ENCODE data around the gene LRRC18.

The LRRC18 gene

DNA sequence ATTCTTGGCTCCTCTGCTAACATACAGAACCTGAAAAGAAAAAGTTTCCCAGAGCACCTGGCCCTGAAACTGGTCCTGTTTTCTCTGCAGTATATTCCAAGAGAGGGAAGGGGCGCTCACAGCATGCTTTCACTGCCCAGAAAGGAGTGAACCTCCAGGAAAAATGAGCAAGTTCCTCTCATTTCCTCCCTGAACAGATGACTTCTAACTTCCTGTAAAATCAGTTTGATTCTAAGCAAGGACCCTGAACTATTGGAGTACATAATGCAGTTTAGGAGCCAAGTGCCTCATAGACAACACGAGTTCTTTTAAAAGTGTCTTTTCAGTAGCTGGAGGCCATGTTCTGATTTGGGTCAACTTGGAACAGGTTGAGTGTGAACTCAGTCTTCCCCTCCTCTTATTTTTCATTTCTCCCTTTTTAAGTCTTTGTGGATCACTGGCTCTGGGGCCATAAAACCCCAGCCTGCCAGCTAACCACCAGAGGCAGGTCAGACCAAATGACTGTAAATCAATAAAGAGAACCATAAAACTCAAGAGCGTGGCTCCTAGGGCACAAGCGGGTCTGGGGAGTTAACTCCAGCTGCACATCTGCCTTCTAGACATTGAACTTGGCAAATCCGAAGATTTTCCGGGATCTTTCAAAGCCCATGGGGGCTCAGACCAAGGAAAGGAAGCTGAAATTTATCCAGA, 5.9 kb upstream of the LRRC18 start:
- no peak for DNase-seq

DNA sequence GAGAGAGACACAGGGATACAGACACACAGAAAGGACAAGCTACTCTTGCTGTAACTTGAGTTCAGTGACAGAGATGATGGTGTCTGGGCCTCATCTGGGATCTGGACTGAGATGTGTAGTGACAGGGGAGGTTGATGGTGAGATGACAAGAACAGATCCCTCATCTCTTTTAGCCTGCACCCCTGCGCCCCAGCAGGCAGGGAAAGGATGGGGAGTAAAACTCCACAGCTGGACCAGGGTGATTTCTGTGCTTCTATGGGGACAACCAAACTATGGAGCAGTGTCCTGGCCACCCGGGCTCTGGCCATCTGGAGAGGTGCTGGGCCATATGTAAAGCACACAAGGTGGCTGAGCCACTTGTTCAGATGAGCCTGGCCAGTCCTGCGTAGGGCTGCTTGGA, 4.5 kb upstream of the LRRC18 start:
- DNase-seq, result no peak

- DNase-seq, result no peak
These were observed 3.5 kb upstream of the LRRC18 start for GRCh38 chr10:48943096-48943495.

GRCh38 chr10:48941427-48942075, 1.9 kb upstream of the LRRC18 start:
- DNase-seq, result no peak

GRCh38 chr10:48940958-48941357, 1.3 kb upstream of the LRRC18 start:
- DNase-seq, result no peak

DNA sequence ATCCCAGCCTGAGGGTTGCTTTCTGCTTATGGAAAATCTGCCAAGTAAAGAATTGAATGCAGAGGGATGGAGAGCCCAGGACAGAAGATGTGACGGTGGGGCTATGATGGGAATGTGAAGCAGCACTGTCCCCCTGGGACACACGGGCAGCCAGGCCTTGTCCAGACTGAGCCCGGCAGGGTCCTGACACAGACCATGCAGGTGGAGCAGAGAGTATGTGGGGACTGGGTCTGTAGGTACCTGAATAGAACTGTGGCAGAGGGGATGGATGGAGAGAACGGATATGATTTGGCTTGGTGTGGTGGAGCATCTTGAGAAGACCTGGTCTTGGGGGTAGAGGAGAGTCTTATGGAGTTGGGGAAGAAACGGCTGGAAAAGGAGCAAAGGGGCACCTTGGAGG, 732 bp upstream of the LRRC18 start:
- no peak for DNase-seq

- no peak for DNase-seq
These were observed 577 bp downstream of the LRRC18 start for GRCh38 chr10:48938990-48939536.

- no peak for DNase-seq
These were observed 1.4 kb downstream of the LRRC18 start for GRCh38 chr10:48938281-48938680.

DNA sequence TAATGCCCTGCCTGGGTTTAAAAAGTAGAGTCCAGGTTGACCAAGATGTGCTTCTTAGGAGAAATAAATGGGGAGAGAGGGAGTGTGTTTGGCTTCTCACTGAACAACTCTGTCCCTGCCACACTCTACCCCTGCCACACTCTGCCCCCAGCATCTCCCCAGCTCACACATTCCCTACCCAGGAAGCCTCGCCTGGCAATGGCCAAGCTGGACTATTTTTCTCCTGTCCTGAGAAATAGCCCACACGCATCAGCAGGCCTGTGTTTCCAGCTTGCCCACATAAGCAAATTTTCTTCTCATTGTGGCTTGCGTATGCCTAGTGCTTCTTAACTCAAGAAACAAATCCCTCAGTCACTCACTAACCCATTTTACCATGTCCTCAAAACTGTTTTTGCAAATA, 1.8 kb downstream of the LRRC18 start:
- no peak for DNase-seq

- DNase-seq, result no peak
These were observed 4.1 kb downstream of the LRRC18 start for GRCh38 chr10:48935577-48935976.

DNA sequence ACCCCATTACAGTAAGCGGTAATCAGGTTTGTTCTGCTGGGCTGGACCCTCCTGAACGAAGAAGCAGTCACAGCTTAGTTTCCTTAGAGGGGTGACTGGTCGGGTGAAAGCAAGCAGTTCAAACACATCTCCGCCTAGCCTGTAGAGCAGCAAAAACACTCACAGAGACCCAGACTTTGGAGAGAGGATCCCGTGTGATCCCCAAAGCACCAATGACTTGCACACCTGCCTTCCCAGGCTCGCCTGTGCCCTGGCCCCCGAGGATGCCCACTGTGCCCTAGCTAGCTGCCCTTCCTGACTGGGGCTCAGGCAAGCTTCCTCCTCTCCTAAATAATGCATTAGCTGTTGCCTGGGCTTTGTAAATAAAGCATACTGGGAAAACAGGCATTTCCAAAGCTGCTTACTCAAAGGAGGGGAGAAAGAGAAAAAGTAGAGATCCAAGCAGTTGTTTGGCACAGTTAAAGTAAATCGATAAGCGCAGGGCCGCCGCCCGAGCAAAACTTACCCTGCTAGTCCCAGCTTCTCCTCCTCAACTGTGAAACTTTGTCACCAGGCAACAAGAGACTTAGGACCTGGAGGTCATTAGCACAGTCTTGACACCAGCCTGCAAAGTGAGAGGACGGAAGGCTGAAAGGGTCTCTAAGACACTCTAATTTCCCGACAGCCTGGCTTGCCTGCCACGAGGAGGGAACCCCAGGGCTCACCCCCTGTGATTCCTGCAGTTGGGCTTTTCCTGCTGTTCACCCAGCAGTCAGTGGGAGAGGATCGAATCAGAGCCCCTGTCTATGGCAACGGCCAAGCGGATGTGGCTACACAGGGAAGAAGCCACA, 4.8 kb downstream of the LRRC18 start:
- no peak for DNase-seq

DNA sequence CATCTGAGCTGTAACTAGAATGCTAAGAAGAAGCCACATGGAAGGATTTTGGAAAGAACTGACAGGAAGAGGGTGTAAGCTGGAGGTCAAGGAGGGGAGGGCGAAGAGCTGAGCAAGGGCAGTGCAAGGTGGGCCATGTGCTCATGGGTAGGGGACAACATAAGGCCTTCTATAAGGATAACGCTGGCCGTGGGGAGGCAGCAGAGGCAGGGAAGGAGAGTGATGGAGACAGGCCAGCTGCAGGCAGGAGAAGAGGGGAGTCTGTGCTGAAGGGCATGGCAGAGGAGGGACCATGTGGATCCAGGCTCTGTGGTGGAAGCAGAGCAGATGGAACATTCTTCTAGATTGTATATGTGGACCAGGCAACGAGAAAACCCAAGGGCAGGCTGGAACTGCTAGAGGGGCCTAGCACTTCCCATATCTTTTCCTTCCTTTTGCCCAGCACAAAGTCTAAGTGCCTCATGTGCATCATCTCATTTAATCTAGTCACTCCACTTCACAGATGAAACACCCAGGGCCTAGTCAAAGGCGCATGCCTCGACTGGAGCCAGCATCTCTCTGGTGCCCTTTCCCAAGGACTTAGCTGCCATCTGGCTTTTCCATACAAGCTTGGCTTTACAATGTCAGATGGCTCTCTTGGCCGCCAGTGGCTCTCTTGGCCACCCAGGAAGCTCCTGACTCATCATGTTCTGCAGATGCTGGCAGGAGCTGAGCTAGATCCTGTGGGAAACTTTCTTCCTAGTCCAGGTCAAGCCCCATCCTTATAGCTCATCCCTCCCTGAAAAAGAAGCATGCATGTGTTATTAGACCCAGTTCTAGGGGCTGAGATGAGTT, 6.6 kb downstream of the LRRC18 start:
- DNase-seq, result no peak

- DNase-seq, result no peak
These were observed 8.5 kb downstream of the LRRC18 start for GRCh38 chr10:48931188-48931587.

GRCh38 chr10:48929413-48929990, 10.1 kb downstream of the LRRC18 start:
- DNase-seq, result no peak

GRCh38 chr10:48926764-48927540, 12.7 kb downstream of the LRRC18 start:
- DNase-seq, result no peak

- no peak for DNase-seq
These were observed 13.4 kb downstream of the LRRC18 start for GRCh38 chr10:48926255-48926654.

- DNase-seq, result no peak
These were observed 14.7 kb downstream of the LRRC18 start for GRCh38 chr10:48924988-48925387.

DNA sequence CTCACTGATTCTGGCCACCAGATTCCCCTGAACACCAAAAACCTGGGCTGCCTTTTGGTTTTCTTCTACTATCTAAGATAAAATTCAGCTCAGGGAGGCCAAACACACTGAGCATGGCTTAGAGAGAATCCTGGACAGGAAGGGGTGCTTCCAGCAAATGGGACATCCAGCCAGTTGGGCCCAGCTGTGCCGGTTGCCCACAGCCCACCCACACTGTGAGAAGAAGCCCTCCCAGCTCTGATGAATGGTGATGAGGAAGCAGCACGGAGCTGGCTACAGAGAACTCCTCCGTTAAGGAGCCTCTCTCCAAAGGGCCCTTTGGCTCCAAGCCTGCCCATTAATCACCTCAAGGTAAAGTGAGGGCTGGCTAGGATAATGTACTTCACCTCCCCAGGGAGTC, 15.9 kb downstream of the LRRC18 start:
- DNase-seq, result no peak

DNA sequence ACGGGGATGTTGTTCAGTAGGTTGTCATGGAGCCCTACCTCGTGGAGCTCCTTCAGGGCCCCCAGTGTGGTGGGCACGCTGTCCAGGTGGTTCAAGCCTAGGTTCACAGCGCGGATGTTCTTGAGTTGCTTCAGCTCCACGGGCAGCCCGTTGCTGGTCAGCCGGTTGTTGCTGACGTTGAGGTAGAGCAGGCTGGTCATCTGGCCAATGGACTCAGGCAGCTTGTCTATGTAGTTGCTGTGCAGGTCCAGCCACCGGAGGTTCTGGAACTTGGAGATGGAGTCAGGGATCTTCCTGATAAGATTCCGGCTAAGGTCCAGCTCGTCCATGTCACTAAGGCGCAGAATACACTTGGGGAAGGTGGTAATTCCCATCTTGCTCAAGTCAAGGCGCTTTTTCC, 26.0 kb downstream of the LRRC18 start:
- DNase-seq, result no peak

GRCh38 chr10:48910548-48910947, 29.1 kb downstream of the LRRC18 start:
- no peak for DNase-seq

DNA sequence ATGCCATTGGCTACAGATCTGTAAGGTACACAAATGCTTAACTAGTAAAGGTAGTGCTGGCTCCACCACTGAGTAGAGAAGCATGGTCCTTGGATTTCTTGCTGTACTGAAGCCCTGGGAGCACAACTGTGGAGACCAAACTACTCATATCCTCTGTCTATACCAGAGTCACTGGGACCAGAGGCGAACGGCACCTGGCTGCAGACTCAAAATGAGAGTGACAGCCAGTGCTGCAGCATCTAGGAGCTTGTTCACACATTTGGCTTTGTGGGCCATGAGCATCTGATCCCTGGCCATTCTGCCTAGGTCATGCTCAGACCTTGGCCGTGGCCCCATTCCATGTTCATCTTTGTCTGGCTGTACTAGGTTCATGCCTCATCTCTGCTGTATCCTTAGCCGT, 31.9 kb downstream of the LRRC18 start:
- no peak for DNase-seq

DNA sequence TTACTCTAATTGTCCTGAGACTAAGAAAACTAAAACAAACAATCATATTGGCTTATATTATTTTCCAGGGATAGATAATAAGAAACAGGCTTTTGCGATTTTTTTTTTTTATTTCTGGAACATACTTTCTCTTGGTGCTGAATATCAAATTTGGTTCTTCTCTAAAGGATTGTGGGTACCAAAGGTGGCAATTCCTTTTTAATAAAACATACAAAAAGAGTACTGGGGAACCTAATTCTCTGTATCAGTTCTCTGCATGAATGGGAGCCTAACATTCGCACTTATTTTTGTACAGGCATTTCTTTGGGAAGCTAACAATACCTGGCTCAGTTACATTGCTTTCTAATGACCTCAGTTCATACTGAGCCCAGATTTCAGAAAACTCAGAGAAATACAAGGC, 32.8 kb downstream of the LRRC18 start:
- DNase-seq, result no peak

Measured in stimulated activated CD4-positive, alpha-beta T cell treated with anti-CD3 and anti-CD28 coated beads, Interleukin-1b, Interleukin-23, amount 100 ng/mL, for 48 hours (primary cell).